Measurements from ENCODE around the gene WFS1. TPM values are rescaled to one million over a fixed set of nuclear protein-coding genes. Genes with fewer than 3 reads are reported as not detected.
A peak's percentile ranks its signal among the peaks of the same experiment; 100 is the strongest.

WFS1 gene
- total and polyA plus RNA-seq, 2 of the 8 experiments (the other 6 are each of a cell fraction or from before 2014, with no cell fraction given) = 29.1 to 43.1 TPM

GRCh38 chr4:6332042-6332668 is 62.5 kb downstream of the WFS1 start (continued):
- TF ChIP-seq CHD7 (IDR thresholded peaks at IDR 0.05; ENCODE audit: insufficient replicate concordance, low read length) (no peak), ATF3 (IDR thresholded peaks at IDR 0.05; ENCODE audit: insufficient read depth, low read depth, low read length) (no peak), TAF7 (optimal IDR thresholded peaks at IDR 0.05; ENCODE audit: borderline replicate concordance, low read depth, low read length) (no peak), KDM5A (IDR thresholded peaks at IDR 0.05; ENCODE audit: low read length) (no peak), HDAC6 (IDR thresholded peaks at IDR 0.05; ENCODE audit: low read depth, low read length) (no peak), RAD21 (IDR thresholded peaks at IDR 0.05 in 1 of 2, conservative IDR thresholded peaks at IDR 0.05 in 1 of 2; ENCODE audit: low read depth in 2 of 2, low read length in 2 of 2) (peak; percentile 77 to 82), KDM4A (IDR thresholded peaks at IDR 0.05; ENCODE audit: low read depth, low read length, severe bottlenecking) (no peak), CTBP2 (IDR thresholded peaks at IDR 0.05; ENCODE audit: borderline replicate concordance, insufficient read depth, insufficient read length, low read length) (no peak), POLR2AphosphoS5 (IDR thresholded peaks at IDR 0.05; ENCODE audit: low read depth, low read length) (no peak)
